ENCODE data around the gene SYNE4. TPM values are rescaled to one million over a fixed set of nuclear protein-coding genes. Genes with fewer than 3 reads are reported as not detected.

SYNE4 gene
- polyA plus RNA-seq, 1 experiment, result 0.07 TPM

GRCh38 chr19:35990771-35991730 is 17.6 kb downstream of the SYNE4 start:
- Histone ChIP-seq H3K27ac (ENCODE audit: low read depth, low read length) (no peak overlapping the region), H3K27me3 (ENCODE audit: control insufficient read depth, insufficient read depth, low read length) (peaks cover 20% of the 10 kb centered on the region), H3K9me3 (ENCODE audit: control insufficient read depth, insufficient read depth, low read length) (peaks cover 9% of the 10 kb centered on the region; the same call in 1 of the 2 replicates), H3K4me3 (ENCODE audit: low read depth, low read length) (no peak overlapping the region)
- ChIA-PET CTCF (interaction anchor here (0.7 to 0.9 kb wide), 2 partner anchors 9 to 68 kb away, joined by 3 to 7 read pairs; no protein-coding TSS in a partner anchor), POLR2A (interaction anchor here (1.0 kb wide), 1 partner anchor 63 kb away, joined by 7 read pairs; the partner anchor contains the start of gene THAP8)
- no peak for DNase-seq (ENCODE audit: low read depth, low spot score)
- TF ChIP-seq, protein P1, sequence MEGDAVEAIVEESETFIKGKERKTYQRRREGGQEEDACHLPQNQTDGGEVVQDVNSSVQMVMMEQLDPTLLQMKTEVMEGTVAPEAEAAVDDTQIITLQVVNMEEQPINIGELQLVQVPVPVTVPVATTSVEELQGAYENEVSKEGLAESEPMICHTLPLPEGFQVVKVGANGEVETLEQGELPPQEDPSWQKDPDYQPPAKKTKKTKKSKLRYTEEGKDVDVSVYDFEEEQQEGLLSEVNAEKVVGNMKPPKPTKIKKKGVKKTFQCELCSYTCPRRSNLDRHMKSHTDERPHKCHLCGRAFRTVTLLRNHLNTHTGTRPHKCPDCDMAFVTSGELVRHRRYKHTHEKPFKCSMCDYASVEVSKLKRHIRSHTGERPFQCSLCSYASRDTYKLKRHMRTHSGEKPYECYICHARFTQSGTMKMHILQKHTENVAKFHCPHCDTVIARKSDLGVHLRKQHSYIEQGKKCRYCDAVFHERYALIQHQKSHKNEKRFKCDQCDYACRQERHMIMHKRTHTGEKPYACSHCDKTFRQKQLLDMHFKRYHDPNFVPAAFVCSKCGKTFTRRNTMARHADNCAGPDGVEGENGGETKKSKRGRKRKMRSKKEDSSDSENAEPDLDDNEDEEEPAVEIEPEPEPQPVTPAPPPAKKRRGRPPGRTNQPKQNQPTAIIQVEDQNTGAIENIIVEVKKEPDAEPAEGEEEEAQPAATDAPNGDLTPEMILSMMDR (IDR thresholded peaks at IDR 0.05; ENCODE audit: low read depth, low read length), result no peak

GRCh38 chr19:35990156-35990555 is 18.5 kb downstream of the SYNE4 start:
- TF ChIP-seq, protein P1 (IDR thresholded peaks at IDR 0.05; ENCODE audit: low read depth, low read length), result no peak
- no peak overlapping the region for H3K27ac ChIP-seq (ENCODE audit: low read depth, low read length)
- DNase-seq (ENCODE audit: low read depth, low spot score), result no peak
- H3K27me3 ChIP-seq (ENCODE audit: control insufficient read depth, insufficient read depth, low read length), result peaks cover 20% of the 10 kb centered on the region
- H3K4me3 ChIP-seq (ENCODE audit: low read depth, low read length), result no peak overlapping the region
- H3K9me3 ChIP-seq (ENCODE audit: control insufficient read depth, insufficient read depth, low read length), result peaks cover 9% of the 10 kb centered on the region; the same call in 1 of the 2 replicates
- ChIA-PET CTCF (no interaction called here), POLR2A (no interaction called here)

DNA sequence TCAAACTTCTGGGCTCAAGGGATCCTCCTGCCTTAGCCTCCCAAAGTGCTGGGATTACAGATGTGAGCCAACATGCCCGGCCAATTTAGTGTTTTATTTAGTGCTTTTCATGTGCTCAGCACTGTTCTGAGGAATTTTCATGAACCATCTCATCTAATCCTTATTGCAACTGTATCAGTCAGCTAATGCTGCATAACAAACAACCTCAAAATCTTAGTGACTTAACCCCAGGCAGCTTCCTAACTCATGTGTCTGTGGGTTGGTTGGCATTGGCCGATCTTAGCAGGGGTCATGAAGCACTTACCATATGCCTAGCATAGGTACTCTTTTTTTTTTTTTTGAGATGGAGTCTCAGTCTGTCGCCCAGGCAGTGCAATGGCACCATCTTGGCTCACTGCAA is 19.8 kb downstream of the SYNE4 start:
- peaks cover 3% of the 10 kb centered on the region; the same call in 1 of the 2 replicates for H3K9me3 ChIP-seq (ENCODE audit: control insufficient read depth, insufficient read depth, low read length)
- TF ChIP-seq, protein P1 (IDR thresholded peaks at IDR 0.05; ENCODE audit: low read depth, low read length), result no peak
- DNase-seq (ENCODE audit: low read depth, low spot score), result no peak
- CTCF ChIA-PET, result no interaction called here
- no peak overlapping the region for H3K4me3 ChIP-seq (ENCODE audit: low read depth, low read length)
- POLR2A ChIA-PET, result no interaction called here
- peaks cover 23% of the 10 kb centered on the region for H3K27me3 ChIP-seq (ENCODE audit: control insufficient read depth, insufficient read depth, low read length)
- H3K27ac ChIP-seq (ENCODE audit: low read depth, low read length), result no peak overlapping the region

- Histone ChIP-seq H3K27ac (ENCODE audit: low read depth, low read length) (no peak overlapping the region), H3K4me3 (ENCODE audit: low read depth, low read length) (no peak overlapping the region), H3K27me3 (ENCODE audit: control insufficient read depth, insufficient read depth, low read length) (peaks cover 20% of the 10 kb centered on the region), H3K9me3 (ENCODE audit: control insufficient read depth, insufficient read depth, low read length) (peaks cover 3% of the 10 kb centered on the region; the same call in 1 of the 2 replicates)
- ChIA-PET POLR2A (no interaction called here), CTCF (interaction anchor here (0.6 kb wide), 1 partner anchor 203 kb away, joined by 3 read pairs; no protein-coding TSS in a partner anchor)
- no peak for DNase-seq (ENCODE audit: low read depth, low spot score)
- TF ChIP-seq, protein P1 (IDR thresholded peaks at IDR 0.05; ENCODE audit: low read depth, low read length), result no peak
These were observed 21.1 kb downstream of the SYNE4 start for GRCh38 chr19:35987571-35987896.

Data from AG04450 (cell line).